Left renal pelvis (tissue), 4 donors: Measurements from ENCODE around the gene SERPINA3. TPM values are rescaled to one million over a fixed set of nuclear protein-coding genes. Genes with fewer than 3 reads are reported as not detected.
A peak's percentile ranks its signal among the peaks of the same experiment; 100 is the strongest.
"Not testable (repeated sequence)": the region's sequence is repeated elsewhere in the genome, so short reads cannot be mapped to it uniquely, and the experiment has no call there.

Source experiments
- DNase-seq, 4 donors: peaks; one replicate each; pipeline ENCODE4 v3.0.0-alpha.2; 2013; ENCODE audit warnings: low read depth in 4 of 4, low spot score in 3 of 4
- polyA plus RNA-seq, 4 donors: library from polyadenylated mRNA; unstranded; fragments of 120-200 nt; gene quantifications; one replicate each; pipeline ENCODE4 v1.2.1, GENCODE V29; 2013; ENCODE audit not compliant: insufficient read length in 4 of 4

The SERPINA3 gene
- polyA plus RNA-seq, 4 donors = 0.27 to 3.7 (median 0.55) TPM

GRCh38 chr14:94631050-94631449, 18.9 kb downstream of the SERPINA3 start:
- DNase-seq = no peak

GRCh38 chr14:94631536-94632304, 19.5 kb downstream of the SERPINA3 start:
- DNase-seq = no peak

- DNase-seq = no peak
Observed at GRCh38 chr14:94632305-94632590, 20.1 kb downstream of the SERPINA3 start.

- no peak for DNase-seq
Observed at GRCh38 chr14:94633121-94633520, 20.9 kb downstream of the SERPINA3 start.

- no peak for DNase-seq
Observed at GRCh38 chr14:94635154-94635553, 23.0 kb downstream of the SERPINA3 start.

- DNase-seq = no peak
Observed at GRCh38 chr14:94636744-94637412, 24.7 kb downstream of the SERPINA3 start.

- DNase-seq = not testable (repeated sequence)
Observed at GRCh38 chr14:94637814-94638213, 25.6 kb downstream of the SERPINA3 start.

GRCh38 chr14:94638339-94638738, 26.1 kb downstream of the SERPINA3 start:
- peak in 1 of 4 donors; percentile 11 for DNase-seq

GRCh38 chr14:94638961-94639817, 27.0 kb downstream of the SERPINA3 start:
- DNase-seq = no peak

- no peak for DNase-seq
Observed at GRCh38 chr14:94640721-94641631, 28.8 kb downstream of the SERPINA3 start.

- DNase-seq = no peak
Observed at GRCh38 chr14:94641632-94641955, 29.4 kb downstream of the SERPINA3 start.

GRCh38 chr14:94643316-94644101, 31.3 kb downstream of the SERPINA3 start:
- DNase-seq = no peak

GRCh38 chr14:94644102-94644535, 31.9 kb downstream of the SERPINA3 start:
- DNase-seq = no peak

- no peak for DNase-seq
Observed at GRCh38 chr14:94646066-94646465, 33.9 kb downstream of the SERPINA3 start.

GRCh38 chr14:94646481-94646880, 34.3 kb downstream of the SERPINA3 start:
- no peak for DNase-seq

GRCh38 chr14:94648801-94649200, 36.6 kb downstream of the SERPINA3 start:
- DNase-seq = no peak

GRCh38 chr14:94649543-94650443, 37.6 kb downstream of the SERPINA3 start:
- no peak for DNase-seq

- DNase-seq = no peak
Observed at GRCh38 chr14:94650444-94650775, 38.2 kb downstream of the SERPINA3 start.
